Thyroid gland (tissue), 4 donors: ENCODE results near the gene WDR73. TPM values are rescaled to one million over a fixed set of nuclear protein-coding genes. Genes with fewer than 3 reads are reported as not detected.
A peak's percentile ranks its signal among the peaks of the same experiment; 100 is the strongest.

Experiments used
- DNase-seq, 2 donors: peaks; one replicate each; pipeline ENCODE4 v3.0.0-alpha.2; 2019
- H3K27ac ChIP-seq, 3 donors: fragments of 200-600 bp; sonication (generic); 1 replicate in 2 of 3; 2 replicates in 1 of 3; pipeline ENCODE4 v1.5.1; 2016 to 2019; ENCODE audit warnings: mild to moderate bottlenecking in 1 of 3, moderate library complexity in 1 of 3
- H3K27me3 ChIP-seq: fragments of 200-600 bp; sonication (generic); one replicate; pipeline ENCODE4 v1.5.1; 2019
- H3K36me3 ChIP-seq, 2 donors: fragments of 200-600 bp; sonication (generic); one replicate each; pipeline ENCODE4 v1.5.1; 2016 to 2019
- H3K4me1 ChIP-seq, 2 donors: fragments of 200-600 bp; sonication (generic); one replicate each; pipeline ENCODE4 v1.5.1; 2017 to 2019
- H3K4me3 ChIP-seq, 3 donors: fragments of 200-600 bp; sonication (generic); replicated peaks in 1 of 3; 1 replicate in 2 of 3; 2 replicates in 1 of 3; pipeline ENCODE4 v1.5.1; 2016; ENCODE audit warnings: mild to moderate bottlenecking in 1 of 3
- H3K9me3 ChIP-seq: fragments of 200-600 bp; sonication (generic); one replicate; pipeline ENCODE4 v1.5.1; 2017
- CTCF ChIP-seq, 6 experiments: fragments of 200-600 bp in 3 of 6; fragments of 450-650 bp in 3 of 6; sonication (generic) in 3 of 6; IDR thresholded peaks; one replicate each; pipeline ENCODE4 v1.5.1; 2016 to 2019; ENCODE audit warnings: antibody characterized with exemption in 6 of 6, mild to moderate bottlenecking in 2 of 6, inconsistent platforms in 1 of 6, moderate library complexity in 1 of 6
- POLR2A ChIP-seq, 2 donors: fragments of 450-650 bp; IDR thresholded peaks; one replicate each; pipeline ENCODE4 v1.6.1; 2017; ENCODE audit warnings: antibody characterized with exemption in 2 of 2, mild to moderate bottlenecking in 2 of 2, moderate library complexity in 1 of 2
- WGBS, 2 donors: methylation state at CpG; one replicate each; pipeline ENCODE4 v1.1.5; 2017; 5-methylcytosine and 5-hydroxymethylcytosine counted together
- intact Hi-C: fragments of 100-400 bp; cut with DNase I; formaldehyde crosslinking; loops from one replicate; pipeline ENCODE4 v1.15.1; 2023
- total RNA-seq, 4 donors: library from RNA; depleted of rRNA; stranded (reverse); fragments of >200 nt; gene quantifications; one replicate each; pipeline ENCODE4 v1.2.3, GENCODE V29; 2016

WDR73 gene
- total RNA-seq, 4 donors from 2014 or later: 37.5 to 63.3 (median 41.1) TPM

GRCh38 chr15:84658788-84659411 is 4.8 kb upstream of the WDR73 start:
- peaks cover 20 to 45% of the 10 kb centered on the region in 2 donors for H3K4me1 ChIP-seq
- no peaks in the 10 kb centered on the region for H3K36me3 ChIP-seq
- no peak overlapping the region for H3K4me3 ChIP-seq
- peak overlapping the region; percentile 76 to 87 (median 84) for H3K27ac ChIP-seq
- no peaks in the 10 kb centered on the region for H3K9me3 ChIP-seq
- no peaks in the 10 kb centered on the region for H3K27me3 ChIP-seq
- 42 to 43% methylated on average over 7 of the region's 7 CpGs for WGBS, 2 donors
- no peak for DNase-seq
- TF ChIP-seq POLR2A (IDR thresholded peaks at IDR 0.05) (no peak), CTCF (IDR thresholded peaks at IDR 0.05) (no peak)
- intact Hi-C loops: loop anchor here (5.0 to 10.0 kb wide), 2 partner anchors 58 to 86 kb away; partner anchors contain the start of genes SEC11A and ZNF592

GRCh38 chr15:84658080-84658787 is 4.2 kb upstream of the WDR73 start, which contains the start of gene NMB:
NMB (minus strand) TSS chr15:84658199; CDS start chr15:84658152, 47 bp downstream.
- Histone ChIP-seq H3K36me3 (no peaks in the 10 kb centered on the region), H3K4me3 (peak within 1 kb of the TSS in 2 of 3 donors; percentile 42 to 57), H3K27me3 (no peaks in the 10 kb centered on the region), H3K4me1 (peaks cover 24 to 49% of the 10 kb centered on the region in 2 donors), H3K9me3 (no peaks in the 10 kb centered on the region), H3K27ac (peak within 1 kb of the TSS; percentile 76 to 86 (median 84))
- DNase-seq: peak; percentile 95 to 97
- TF ChIP-seq POLR2A (IDR thresholded peaks at IDR 0.05) (peak in 1 of 2 donors; percentile 77), CTCF (IDR thresholded peaks at IDR 0.05) (peak in 5 of 6 experiments; percentile 36 to 70 (median 58))
- 1% methylated on average over 19 to 21 of the region's 61 CpGs for WGBS, 2 donors
- intact Hi-C loops: loop anchor here (5.0 to 10.0 kb wide), 2 partner anchors 59 to 87 kb away; partner anchors contain the start of genes SEC11A and ZNF592

- Histone ChIP-seq H3K9me3 (no peaks in the 10 kb centered on the region), H3K4me1 (peaks cover 30 to 51% of the 10 kb centered on the region in 2 donors), H3K27me3 (no peaks in the 10 kb centered on the region), H3K27ac (peak overlapping the region; percentile 76 to 86 (median 84)), H3K4me3 (peak overlapping the region in 2 of 3 donors; percentile 42 to 57), H3K36me3 (no peaks in the 10 kb centered on the region)
- TF ChIP-seq CTCF (IDR thresholded peaks at IDR 0.05) (no peak), POLR2A (IDR thresholded peaks at IDR 0.05) (no peak)
- DNase-seq: no peak
- 37% methylated on average over 9 to 10 of the region's 17 CpGs for WGBS, 2 donors
- intact Hi-C loops: loop anchor here (5.0 to 10.0 kb wide), 2 partner anchors 60 to 87 kb away; partner anchors contain the start of genes SEC11A and ZNF592
These were observed 3.6 kb upstream of the WDR73 start for GRCh38 chr15:84657748-84658079.

- H3K27me3 ChIP-seq: no peaks in the 10 kb centered on the region
- TF ChIP-seq CTCF (IDR thresholded peaks at IDR 0.05) (no peak), POLR2A (IDR thresholded peaks at IDR 0.05) (no peak)
- no peak for DNase-seq
- peaks cover 30 to 47% of the 10 kb centered on the region in 2 donors for H3K4me1 ChIP-seq
- no peak overlapping the region for H3K4me3 ChIP-seq
- intact Hi-C loops: loop anchor here (5.0 to 10.0 kb wide), 2 partner anchors 60 to 88 kb away; partner anchors contain the start of genes SEC11A and ZNF592
- H3K36me3 ChIP-seq: peaks cover 0 to 4% of the 10 kb centered on the region in 2 donors
- H3K27ac ChIP-seq: peak overlapping the region in 1 of 3 donors; percentile 8
- H3K9me3 ChIP-seq: no peaks in the 10 kb centered on the region
- WGBS, 2 donors: 95 to 100% methylated on average over 6 to 7 of the region's 7 CpGs
These were observed 2.9 kb upstream of the WDR73 start for GRCh38 chr15:84656972-84657371.
